Activated CD8-positive, alpha-beta memory T cell treated with anti-CD3 and anti-CD28 coated beads, Interleukin-2, amount 10 ng/mL, durations not matched to agents 7 days and 5 days (primary cell): ENCODE results near the gene R3HDML. TPM values are rescaled to one million over a fixed set of nuclear protein-coding genes. Genes with fewer than 3 reads are reported as not detected.
"Not testable (repeated sequence)": the region's sequence is repeated elsewhere in the genome, so short reads cannot be mapped to it uniquely, and the experiment has no call there.

Experiments
- ATAC-seq: fragments of 150-1000 bp; cut with Tn5 transposase; one replicate; pipeline ENCODE4 v1.10.0; 2021; ENCODE audit warnings: moderate library complexity
- CTCF ChIA-PET: fragments of 350-600 bp; sonication (Branson Sonifier 250); formaldehyde crosslinking; loops from one replicate; lab custom pipeline; 2021; ENCODE audit warnings: antibody characterized with exemption; lab: Charles Lee
- DNase-seq: peaks from one replicate; pipeline ENCODE4 v3.0.0-alpha.2; 2020
- H3K27ac Mint-ChIP-seq: one replicate; pipeline ENCODE4 v1.8.0; 2021; ENCODE audit warnings: mild to moderate bottlenecking, mixed read lengths
- H3K27me3 Mint-ChIP-seq: one replicate; pipeline ENCODE4 v1.8.0; 2021; ENCODE audit warnings: mixed read lengths
- H3K36me3 Mint-ChIP-seq: one replicate; pipeline ENCODE4 v1.8.0; 2021; ENCODE audit warnings: mild to moderate bottlenecking, mixed read lengths
- H3K4me1 Mint-ChIP-seq: one replicate; pipeline ENCODE4 v1.8.0; 2021; ENCODE audit warnings: mixed read lengths
- H3K4me3 Mint-ChIP-seq: one replicate; pipeline ENCODE4 v1.8.0; 2021; ENCODE audit warnings: mild to moderate bottlenecking, moderate library complexity, mixed read lengths
- H3K9me3 Mint-ChIP-seq: one replicate; pipeline ENCODE4 v1.8.0; 2022; ENCODE audit warnings: low read depth, mixed read lengths
- total RNA-seq, 2 experiments: library from RNA; stranded (reverse); gene quantifications; one replicate each; pipeline ENCODE4 v1.2.3, GENCODE V29; 2021

Gene R3HDML
- total RNA-seq, 2 experiments from 2014 or later = not detected

DNA sequence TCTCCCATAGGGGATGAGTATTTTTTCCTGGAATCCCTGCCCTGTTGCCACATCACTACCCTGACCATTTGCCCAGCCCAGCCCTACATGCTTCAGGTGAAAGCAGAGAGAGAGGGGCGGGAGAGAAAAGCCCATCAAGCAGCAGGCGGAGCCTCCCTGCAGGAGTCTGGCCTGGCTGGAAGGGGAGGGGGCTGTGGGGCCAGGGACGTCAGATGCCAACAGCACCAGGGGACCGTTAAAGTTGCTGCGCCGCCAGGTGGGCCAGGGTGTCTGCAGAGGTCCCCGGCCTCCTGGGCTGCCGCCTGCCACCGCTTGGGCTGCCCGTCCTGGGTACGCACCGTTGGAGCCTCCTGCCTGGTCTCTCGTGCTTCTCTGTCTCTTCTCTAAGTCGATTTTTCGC is 757 bp upstream of the R3HDML start:
- Mint-ChIP-seq H3K27ac (no peak overlapping the region), H3K36me3 (no peaks in the 10 kb centered on the region), H3K9me3 (no peaks in the 10 kb centered on the region), H3K4me1 (no peaks in the 10 kb centered on the region), H3K4me3 (no peak overlapping the region), H3K27me3 (peaks cover 10% of the 10 kb centered on the region)
- CTCF ChIA-PET = no interaction called here
- ATAC-seq (no peak), DNase-seq (no peak)

GRCh38 chr20:44342248-44342647 is 5.4 kb downstream of the R3HDML start:
- H3K4me1 Mint-ChIP-seq = no peaks in the 10 kb centered on the region
- H3K27me3 Mint-ChIP-seq = no peaks in the 10 kb centered on the region
- ATAC-seq (no peak), DNase-seq (no peak)
- no peaks in the 10 kb centered on the region for H3K36me3 Mint-ChIP-seq
- no peak overlapping the region for H3K4me3 Mint-ChIP-seq
- CTCF ChIA-PET = no interaction called here
- no peak overlapping the region for H3K27ac Mint-ChIP-seq
- H3K9me3 Mint-ChIP-seq = no peaks in the 10 kb centered on the region

DNA sequence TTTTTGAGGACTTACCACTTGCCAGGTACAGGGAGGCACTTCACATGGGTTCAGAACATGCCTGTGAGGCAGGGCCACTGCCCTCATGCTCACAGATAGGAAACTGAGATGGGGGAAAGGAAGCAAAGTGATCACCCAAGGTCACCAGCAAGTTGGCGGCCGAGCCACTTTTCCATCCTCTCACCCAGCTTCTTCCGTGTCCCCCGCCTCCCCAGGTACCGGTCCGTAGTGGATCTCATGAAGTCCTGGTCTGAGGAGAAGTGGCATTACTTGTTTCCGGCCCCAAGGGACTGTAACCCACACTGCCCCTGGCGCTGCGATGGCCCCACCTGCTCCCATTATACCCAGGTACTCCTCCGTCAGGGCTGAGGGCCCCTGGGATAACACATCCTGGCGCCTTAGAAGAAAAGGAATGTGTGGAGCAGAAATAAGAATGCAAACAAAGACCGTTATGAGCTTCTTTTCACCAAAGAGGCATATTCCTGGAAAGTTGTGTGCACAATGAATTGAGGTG is 6.4 kb downstream of the R3HDML start:
- Mint-ChIP-seq H3K27ac (no peak overlapping the region), H3K36me3 (no peaks in the 10 kb centered on the region), H3K4me3 (no peak overlapping the region), H3K27me3 (no peaks in the 10 kb centered on the region), H3K9me3 (no peaks in the 10 kb centered on the region), H3K4me1 (no peaks in the 10 kb centered on the region)
- ATAC-seq (no peak), DNase-seq (no peak)
- CTCF ChIA-PET = no interaction called here

- H3K9me3 Mint-ChIP-seq = no peaks in the 10 kb centered on the region
- H3K4me3 Mint-ChIP-seq = no peak overlapping the region
- H3K36me3 Mint-ChIP-seq = no peaks in the 10 kb centered on the region
- H3K4me1 Mint-ChIP-seq = no peaks in the 10 kb centered on the region
- no peak for ATAC-seq
- CTCF ChIA-PET = no interaction called here
- H3K27me3 Mint-ChIP-seq = no peaks in the 10 kb centered on the region
- DNase-seq = no peak
- no peak overlapping the region for H3K27ac Mint-ChIP-seq
Measured at GRCh38 chr20:44344723-44345122, 7.9 kb downstream of the R3HDML start.

GRCh38 chr20:44345147-44345546 is 8.3 kb downstream of the R3HDML start:
- no peaks in the 10 kb centered on the region for H3K36me3 Mint-ChIP-seq
- H3K27me3 Mint-ChIP-seq = no peaks in the 10 kb centered on the region
- no peak overlapping the region for H3K4me3 Mint-ChIP-seq
- no peaks in the 10 kb centered on the region for H3K4me1 Mint-ChIP-seq
- CTCF ChIA-PET = no interaction called here
- H3K27ac Mint-ChIP-seq = no peak overlapping the region
- ATAC-seq (no peak), DNase-seq (no peak)
- no peaks in the 10 kb centered on the region for H3K9me3 Mint-ChIP-seq

GRCh38 chr20:44345941-44346340 is 9.1 kb downstream of the R3HDML start:
- CTCF ChIA-PET, ATAC-seq, H3K4me3 Mint-ChIP-seq: not testable (repeated sequence)

GRCh38 chr20:44348168-44348659 is 11.4 kb downstream of the R3HDML start:
- no peaks in the 10 kb centered on the region for H3K9me3 Mint-ChIP-seq
- H3K4me3 Mint-ChIP-seq = no peak overlapping the region
- CTCF ChIA-PET = interaction anchor here (1.5 kb wide), 1 partner anchor 36 kb away, joined by 3 read pairs; no protein-coding TSS in a partner anchor

More at GRCh38 chr20:44345941-44346340, 9.1 kb downstream of the R3HDML start:
- not testable (repeated sequence) for DNase-seq, H3K36me3 Mint-ChIP-seq, H3K27me3 Mint-ChIP-seq, H3K4me1 Mint-ChIP-seq, H3K9me3 Mint-ChIP-seq, H3K27ac Mint-ChIP-seq

GRCh38 chr20:44349349-44349748 is 12.5 kb downstream of the R3HDML start:
- no peak overlapping the region for H3K27ac Mint-ChIP-seq
- no peak overlapping the region for H3K4me3 Mint-ChIP-seq
- CTCF ChIA-PET = no interaction called here
- H3K36me3 Mint-ChIP-seq = no peaks in the 10 kb centered on the region
- peaks cover 4% of the 10 kb centered on the region for H3K27me3 Mint-ChIP-seq
- no peak for ATAC-seq
- H3K4me1 Mint-ChIP-seq = peaks cover 4% of the 10 kb centered on the region
- no peaks in the 10 kb centered on the region for H3K9me3 Mint-ChIP-seq
- no peak for DNase-seq

More at GRCh38 chr20:44348168-44348659, 11.4 kb downstream of the R3HDML start:
- H3K27ac Mint-ChIP-seq = no peak overlapping the region
- peaks cover 4% of the 10 kb centered on the region for H3K4me1 Mint-ChIP-seq
- peaks cover 4% of the 10 kb centered on the region for H3K27me3 Mint-ChIP-seq
- H3K36me3 Mint-ChIP-seq = no peaks in the 10 kb centered on the region
- ATAC-seq (no peak), DNase-seq (no peak)

GRCh38 chr20:44350567-44350966 is 13.7 kb downstream of the R3HDML start:
- CTCF ChIA-PET = interaction anchor here (1.2 kb wide), 1 partner anchor 33 kb away, joined by 4 read pairs; no protein-coding TSS in a partner anchor
- ATAC-seq (no peak), DNase-seq (no peak)
- peaks cover 4% of the 10 kb centered on the region for H3K4me1 Mint-ChIP-seq
- no peaks in the 10 kb centered on the region for H3K9me3 Mint-ChIP-seq
- no peak overlapping the region for H3K27ac Mint-ChIP-seq
- no peak overlapping the region for H3K4me3 Mint-ChIP-seq
- H3K27me3 Mint-ChIP-seq = peaks cover 4% of the 10 kb centered on the region
- H3K36me3 Mint-ChIP-seq = no peaks in the 10 kb centered on the region

GRCh38 chr20:44354979-44355497 is 18.2 kb downstream of the R3HDML start:
- Mint-ChIP-seq H3K4me1 (peaks cover 5% of the 10 kb centered on the region), H3K27me3 (peaks cover 11% of the 10 kb centered on the region), H3K27ac (no peak overlapping the region), H3K9me3 (no peaks in the 10 kb centered on the region), H3K36me3 (no peaks in the 10 kb centered on the region), H3K4me3 (no peak overlapping the region)
- DNase-seq (no peak), ATAC-seq (no peak)
- CTCF ChIA-PET = no interaction called here

GRCh38 chr20:44355498-44356352 is 18.9 kb downstream of the R3HDML start, which contains the start of gene HNF4A:
HNF4A (plus strand) TSS chr20:44355699; CDS start chr20:44355805, 106 bp downstream.
- ATAC-seq = no peak
- CTCF ChIA-PET = no interaction called here

DNA sequence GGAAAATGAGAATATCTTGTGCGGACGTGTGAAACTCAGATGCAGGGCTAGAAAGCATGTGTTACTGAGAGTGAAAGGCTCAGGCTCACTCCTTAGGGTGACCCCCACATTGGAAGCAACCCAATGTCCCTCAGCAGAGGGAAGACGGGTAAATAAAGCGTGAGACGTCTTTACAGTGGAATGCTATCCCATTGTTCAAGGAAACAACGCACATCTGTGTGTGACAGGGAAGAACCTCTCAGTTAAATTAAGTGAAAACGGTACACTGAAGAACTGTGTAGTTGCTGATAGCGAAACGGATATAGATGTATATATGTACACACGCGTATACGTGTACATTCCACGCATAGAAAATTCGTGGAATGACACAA is 19.5 kb downstream of the R3HDML start:
- no peak for DNase-seq
- Mint-ChIP-seq H3K9me3 (no peaks in the 10 kb centered on the region), H3K27me3 (peaks cover 9% of the 10 kb centered on the region), H3K4me3 (no peak overlapping the region), H3K36me3 (no peaks in the 10 kb centered on the region), H3K27ac (no peak overlapping the region), H3K4me1 (peaks cover 5% of the 10 kb centered on the region)
- CTCF ChIA-PET = no interaction called here
- no peak for ATAC-seq

More at GRCh38 chr20:44355498-44356352, 18.9 kb downstream of the R3HDML start, which contains the start of gene HNF4A:
- Mint-ChIP-seq H3K27me3 (peaks cover 11% of the 10 kb centered on the region), H3K4me1 (peaks cover 5% of the 10 kb centered on the region), H3K4me3 (no peak within 1 kb of the TSS), H3K36me3 (no peaks in the 10 kb centered on the region), H3K27ac (no peak within 1 kb of the TSS), H3K9me3 (no peaks in the 10 kb centered on the region)
- DNase-seq = no peak

DNA sequence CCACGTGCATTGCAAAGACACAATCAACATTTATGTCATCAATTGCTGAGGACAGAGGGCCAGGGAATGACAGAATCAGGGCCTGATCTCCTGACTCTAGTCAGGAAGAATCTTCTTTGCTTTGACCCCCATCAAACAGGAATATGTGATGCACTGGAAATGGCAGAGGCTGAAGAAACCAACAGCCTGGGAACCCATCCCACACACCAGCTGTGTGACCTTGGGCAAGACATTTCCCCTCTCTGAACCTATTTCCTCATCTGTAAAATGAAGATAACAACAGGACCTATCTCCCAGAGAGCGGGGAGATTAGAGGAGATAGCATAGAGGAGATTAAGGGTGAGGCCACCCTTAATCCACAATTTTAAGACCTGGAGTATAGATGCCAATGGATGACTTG is 20.2 kb downstream of the R3HDML start:
- no peak overlapping the region for H3K27ac Mint-ChIP-seq
- DNase-seq = no peak
- no peaks in the 10 kb centered on the region for H3K9me3 Mint-ChIP-seq
- no peaks in the 10 kb centered on the region for H3K36me3 Mint-ChIP-seq
- peaks cover 2% of the 10 kb centered on the region for H3K4me1 Mint-ChIP-seq
- CTCF ChIA-PET = no interaction called here
- H3K27me3 Mint-ChIP-seq = peaks cover 11% of the 10 kb centered on the region
- no peak for ATAC-seq
- H3K4me3 Mint-ChIP-seq = no peak overlapping the region
